ENCODE results near the gene MAN2A2.
"Not testable (repeated sequence)": the region's sequence is repeated elsewhere in the genome, so short reads cannot be mapped to it uniquely, and the experiment has no call there.

The MAN2A2 gene

DNA sequence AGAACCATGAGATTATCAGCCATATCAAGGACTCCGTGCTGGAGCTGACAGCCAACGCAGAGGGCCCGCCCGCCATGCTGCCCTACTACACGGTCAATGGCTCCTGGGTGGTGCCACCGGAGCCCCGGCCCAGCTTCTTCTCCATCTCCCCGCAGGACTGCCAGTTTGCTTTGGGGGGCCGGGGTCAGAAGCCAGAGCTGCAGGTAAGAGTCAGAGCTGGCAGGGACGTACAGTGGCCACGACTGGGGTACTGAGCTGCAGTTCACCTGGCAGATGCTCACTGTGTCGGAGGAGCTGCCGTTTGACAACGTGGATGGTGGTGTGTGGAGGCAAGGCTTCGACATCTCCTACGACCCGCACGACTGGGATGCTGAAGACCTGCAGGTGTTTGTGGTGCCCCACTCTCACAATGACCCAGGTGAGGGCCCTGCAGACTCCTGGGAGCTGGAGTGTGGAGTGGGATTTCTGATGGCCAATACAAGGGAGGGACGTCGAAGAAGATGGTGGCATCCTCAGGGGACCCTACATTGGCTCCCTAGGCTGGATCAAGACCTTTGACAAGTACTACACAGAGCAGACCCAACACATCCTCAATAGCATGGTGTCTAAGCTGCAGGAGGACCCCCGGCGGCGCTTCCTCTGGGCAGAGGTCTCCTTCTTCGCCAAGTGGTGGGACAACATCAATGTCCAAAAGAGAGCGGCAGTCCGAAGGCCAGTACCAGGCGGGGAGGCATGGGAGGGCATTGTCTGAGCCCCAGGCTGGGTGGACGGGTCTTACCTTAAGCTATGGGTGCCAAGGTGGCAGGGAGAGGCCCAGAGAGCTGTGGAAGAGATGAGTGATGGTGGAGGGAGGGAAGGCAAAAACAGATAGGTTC is 2.4 kb downstream of the MAN2A2 start:
- DNase-seq = no peak

DNA sequence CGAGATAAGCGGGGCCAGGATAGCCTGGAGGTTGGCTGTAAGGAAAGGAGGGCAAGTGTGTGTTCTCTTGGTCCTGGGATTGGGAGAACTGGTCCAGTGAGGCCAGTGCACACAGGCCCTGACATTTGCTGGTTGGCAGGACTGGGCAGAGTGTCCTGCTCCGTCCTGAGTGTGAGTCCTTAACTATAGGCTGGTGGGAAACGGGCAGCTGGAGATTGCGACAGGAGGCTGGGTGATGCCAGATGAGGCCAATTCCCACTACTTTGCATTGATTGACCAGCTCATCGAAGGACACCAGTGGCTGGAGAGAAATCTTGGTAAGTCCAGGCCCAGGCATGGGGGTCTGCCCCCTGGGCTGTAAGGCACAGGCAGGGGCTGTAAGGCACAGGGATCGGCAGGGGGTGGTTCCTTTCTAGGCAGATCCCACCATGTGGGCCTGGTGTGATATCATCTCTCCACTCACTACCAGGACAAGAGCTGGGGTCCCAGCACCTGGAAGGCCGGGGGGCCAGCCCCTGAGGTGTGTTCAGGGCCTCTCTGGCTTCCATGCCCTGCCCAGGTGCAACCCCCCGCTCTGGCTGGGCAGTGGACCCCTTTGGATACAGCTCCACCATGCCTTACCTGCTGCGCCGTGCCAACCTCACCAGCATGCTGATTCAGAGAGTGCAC is 3.2 kb downstream of the MAN2A2 start:
- no peak for DNase-seq

DNA sequence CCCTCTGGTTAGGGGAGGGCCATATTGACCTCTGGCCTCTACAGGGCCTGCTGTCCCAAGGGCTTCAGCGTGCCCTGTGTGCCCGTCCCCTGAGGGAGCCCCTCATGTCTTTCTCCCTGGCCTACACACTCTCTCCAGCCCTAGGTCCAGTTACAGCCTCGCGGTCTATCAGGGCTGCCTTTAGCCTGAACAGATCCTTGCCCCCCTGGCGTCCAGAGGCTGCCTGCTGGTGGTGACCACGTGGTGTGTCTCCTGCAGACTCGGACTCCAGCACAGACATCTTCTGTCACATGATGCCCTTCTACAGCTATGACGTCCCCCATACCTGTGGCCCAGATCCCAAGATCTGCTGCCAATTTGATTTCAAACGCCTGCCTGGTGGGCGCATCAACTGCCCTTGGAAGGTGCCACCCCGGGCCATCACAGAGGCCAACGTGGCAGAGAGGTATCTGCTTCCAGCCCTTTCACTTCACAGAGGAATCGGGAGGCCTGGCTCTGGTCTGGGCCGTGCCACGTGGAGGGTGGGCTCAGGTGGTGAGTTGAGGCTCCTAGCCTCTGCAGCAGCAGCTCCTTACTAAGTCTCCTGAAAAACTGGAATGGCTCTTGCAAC is 4.1 kb downstream of the MAN2A2 start:
- DNase-seq = no peak

DNA sequence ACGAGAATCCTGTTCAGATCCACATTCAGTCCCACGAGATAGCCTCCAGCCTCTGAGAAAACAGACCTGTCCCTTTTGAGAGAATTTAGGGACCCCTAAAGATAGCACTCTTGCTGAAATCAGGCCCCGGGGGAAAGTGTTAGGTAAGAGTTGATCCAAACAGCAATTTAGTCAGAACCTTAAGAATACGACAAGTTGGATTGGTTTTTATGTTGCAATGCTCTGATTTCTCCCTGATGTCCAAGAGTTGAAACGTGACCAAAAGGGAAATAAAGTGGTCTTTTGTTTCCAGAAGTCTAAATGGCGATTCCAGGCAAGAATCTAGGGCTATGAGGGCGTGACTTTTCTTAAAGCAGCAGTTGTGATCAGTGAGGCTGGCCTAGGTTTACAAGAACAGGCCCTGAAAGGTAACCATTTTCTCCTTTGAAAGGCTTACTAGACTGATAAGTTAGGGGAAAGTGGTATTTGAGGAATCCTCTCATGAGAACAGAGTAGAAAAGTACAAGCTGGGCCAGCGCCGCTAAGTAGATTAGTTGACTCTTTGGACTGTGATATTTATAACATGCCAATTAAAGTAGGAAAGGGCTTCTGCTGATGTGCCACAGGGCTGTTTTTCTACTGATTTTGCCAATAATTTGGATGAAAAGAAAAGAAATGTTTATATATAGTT is 4.9 kb downstream of the MAN2A2 start:
- no peak for DNase-seq

DNA sequence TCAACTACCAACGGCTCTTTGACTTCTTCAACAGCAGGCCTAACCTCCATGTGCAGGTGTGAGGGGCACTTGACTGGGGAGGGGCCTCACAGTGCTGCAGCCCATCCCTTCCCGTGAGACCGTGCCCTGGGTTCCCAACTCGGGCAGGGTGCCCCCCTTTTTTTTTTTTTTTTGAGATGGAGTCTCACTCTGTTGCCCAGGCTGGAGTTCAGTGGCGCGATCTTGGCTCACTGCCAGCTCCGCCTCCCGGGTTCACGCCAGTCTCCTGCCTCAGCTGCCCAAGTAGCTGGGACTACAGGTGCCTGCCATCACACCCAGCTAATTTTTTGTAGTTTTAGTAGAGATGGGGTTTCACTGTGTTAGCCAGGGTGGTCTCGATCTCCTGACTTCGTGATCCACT is 6.3 kb downstream of the MAN2A2 start:
- DNase-seq = not testable (repeated sequence)

DNA sequence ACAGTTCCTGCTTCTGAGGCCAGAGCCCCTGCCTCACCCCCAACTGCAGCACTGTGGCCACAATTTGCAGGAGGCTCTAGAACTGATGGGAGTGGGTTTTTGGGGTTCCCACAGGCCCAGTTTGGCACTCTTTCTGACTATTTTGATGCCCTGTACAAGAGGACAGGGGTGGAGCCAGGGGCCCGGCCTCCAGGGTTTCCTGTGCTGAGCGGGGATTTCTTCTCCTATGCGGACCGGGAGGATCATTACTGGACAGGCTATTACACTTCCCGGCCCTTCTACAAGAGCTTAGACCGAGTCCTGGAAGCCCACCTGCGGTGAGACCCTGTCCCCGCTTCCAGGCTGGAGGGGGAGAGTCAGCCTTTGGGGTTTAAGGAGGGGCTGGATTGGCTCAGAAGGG is 6.9 kb downstream of the MAN2A2 start:
- no peak for DNase-seq

DNA sequence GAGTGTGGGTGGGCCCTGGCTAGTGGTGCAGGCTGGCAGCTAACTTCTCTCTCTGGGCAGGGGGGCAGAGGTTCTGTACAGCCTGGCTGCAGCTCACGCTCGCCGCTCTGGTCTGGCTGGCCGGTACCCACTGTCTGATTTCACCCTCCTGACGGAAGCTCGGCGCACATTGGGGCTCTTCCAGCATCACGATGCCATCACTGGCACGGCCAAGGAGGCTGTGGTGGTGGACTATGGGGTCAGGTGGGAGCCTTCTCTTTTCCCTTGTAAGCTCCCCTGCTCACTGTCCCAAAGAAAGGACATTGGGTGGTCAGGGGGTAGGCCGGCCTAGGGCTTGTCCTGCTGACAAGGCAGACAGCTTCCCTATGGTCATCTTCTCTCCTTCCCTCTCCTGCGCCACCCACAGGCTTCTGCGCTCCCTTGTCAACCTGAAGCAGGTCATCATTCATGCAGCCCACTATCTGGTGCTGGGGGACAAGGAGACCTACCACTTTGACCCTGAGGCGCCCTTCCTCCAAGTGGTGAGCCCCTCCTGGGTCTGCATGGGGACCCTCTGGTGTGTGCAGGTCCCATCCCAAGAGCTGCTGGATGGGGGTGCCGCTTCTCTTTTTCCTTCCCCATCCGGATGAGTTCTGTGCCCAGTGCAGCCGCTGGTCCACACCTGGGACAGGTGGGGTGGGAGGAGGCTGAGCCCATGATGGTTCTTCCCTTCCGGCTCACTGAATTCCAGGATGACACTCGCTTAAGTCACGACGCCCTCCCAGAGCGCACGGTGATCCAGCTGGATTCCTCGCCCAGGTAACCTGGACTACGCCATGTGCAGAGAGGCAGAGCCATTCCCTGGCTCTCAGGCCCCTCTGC is 7.6 kb downstream of the MAN2A2 start:
- no peak for DNase-seq

DNA sequence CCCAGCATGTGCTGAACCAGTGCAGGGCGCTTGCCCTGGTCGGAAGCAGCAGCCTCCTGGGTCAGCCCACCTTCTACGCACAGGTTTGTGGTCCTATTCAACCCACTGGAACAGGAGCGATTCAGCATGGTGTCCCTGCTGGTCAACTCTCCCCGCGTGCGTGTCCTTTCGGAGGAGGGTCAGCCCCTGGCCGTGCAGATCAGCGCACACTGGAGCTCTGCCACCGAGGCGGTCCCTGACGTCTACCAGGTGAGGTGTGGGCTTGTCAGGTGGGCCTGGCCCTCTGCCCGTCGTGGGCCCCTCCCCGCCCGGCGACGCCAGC is 8.2 kb downstream of the MAN2A2 start:
- DNase-seq = no peak

DNA sequence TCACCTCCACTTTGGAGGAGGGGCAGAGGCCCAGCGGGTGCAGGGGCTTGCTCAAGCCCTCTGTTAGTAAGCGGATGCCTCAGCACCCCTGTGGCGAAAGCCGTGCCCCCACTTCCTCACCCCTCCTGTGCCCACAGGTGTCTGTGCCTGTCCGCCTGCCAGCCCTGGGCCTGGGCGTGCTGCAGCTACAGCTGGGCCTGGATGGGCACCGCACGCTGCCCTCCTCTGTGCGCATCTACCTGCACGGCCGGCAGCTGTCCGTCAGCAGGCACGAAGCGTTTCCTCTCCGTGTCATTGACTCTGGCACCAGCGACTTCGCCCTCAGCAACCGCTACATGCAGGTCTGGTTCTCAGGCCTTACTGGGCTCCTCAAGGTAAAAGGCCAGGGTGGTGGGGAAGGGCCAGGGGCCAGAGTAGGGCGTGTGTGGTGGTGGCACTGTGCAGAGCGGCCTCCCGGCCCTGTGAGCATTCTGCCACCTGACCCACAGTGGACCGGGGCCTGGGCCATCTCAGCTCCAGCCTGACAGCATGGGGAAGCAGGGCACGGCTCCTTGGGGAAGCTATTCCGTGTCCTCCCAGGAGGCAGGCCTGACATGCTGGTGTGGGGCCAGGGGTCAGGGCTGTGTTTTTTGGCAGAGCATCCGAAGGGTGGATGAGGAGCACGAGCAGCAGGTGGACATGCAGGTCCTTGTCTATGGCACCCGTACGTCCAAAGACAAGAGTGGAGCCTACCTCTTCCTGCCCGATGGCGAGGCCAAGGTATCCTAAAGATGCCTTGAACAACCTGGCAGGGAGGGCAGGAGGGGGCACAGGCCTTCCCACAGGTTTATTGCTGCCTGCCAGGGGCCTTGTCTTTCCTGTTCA is 9.0 kb downstream of the MAN2A2 start:
- no peak for DNase-seq

DNA sequence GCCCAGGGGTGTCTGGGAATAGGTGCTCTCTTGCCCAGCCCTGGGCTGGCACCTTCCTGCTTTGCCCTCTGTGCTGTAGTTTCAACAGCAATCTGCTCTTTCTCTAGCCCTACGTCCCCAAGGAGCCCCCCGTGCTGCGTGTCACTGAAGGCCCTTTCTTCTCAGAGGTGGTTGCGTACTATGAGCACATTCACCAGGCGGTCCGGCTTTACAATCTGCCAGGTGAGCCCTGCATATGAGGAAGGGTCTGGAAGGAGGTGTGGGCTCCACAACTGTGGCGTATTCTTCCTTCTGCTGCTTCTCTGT is 9.6 kb downstream of the MAN2A2 start:
- no peak for DNase-seq

DNA sequence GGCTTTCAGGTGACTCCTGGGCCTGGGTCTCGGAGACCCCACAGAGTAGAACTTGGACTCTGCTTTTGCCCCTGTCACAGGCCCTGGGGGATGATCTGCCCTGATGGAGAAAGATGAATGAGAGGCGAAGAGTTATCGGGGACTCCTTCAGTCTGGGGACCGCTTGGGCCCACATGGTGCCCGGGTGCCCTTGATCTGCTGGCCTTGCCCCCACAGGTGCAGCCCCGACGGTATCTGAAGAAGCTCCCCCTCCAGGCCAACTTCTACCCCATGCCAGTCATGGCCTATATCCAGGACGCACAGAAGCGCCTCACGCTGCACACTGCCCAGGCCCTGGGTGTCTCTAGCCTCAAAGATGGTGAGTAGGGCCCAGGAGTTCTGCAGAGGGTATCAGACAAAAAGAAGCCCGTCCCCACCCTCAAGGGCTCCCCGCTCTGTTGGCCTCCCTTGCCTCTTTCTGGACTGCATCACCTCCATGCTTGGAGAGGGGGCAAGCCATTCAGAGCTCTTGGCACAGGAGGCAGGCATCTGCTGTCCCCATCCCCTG is 10.4 kb downstream of the MAN2A2 start:
- no peak for DNase-seq

DNA sequence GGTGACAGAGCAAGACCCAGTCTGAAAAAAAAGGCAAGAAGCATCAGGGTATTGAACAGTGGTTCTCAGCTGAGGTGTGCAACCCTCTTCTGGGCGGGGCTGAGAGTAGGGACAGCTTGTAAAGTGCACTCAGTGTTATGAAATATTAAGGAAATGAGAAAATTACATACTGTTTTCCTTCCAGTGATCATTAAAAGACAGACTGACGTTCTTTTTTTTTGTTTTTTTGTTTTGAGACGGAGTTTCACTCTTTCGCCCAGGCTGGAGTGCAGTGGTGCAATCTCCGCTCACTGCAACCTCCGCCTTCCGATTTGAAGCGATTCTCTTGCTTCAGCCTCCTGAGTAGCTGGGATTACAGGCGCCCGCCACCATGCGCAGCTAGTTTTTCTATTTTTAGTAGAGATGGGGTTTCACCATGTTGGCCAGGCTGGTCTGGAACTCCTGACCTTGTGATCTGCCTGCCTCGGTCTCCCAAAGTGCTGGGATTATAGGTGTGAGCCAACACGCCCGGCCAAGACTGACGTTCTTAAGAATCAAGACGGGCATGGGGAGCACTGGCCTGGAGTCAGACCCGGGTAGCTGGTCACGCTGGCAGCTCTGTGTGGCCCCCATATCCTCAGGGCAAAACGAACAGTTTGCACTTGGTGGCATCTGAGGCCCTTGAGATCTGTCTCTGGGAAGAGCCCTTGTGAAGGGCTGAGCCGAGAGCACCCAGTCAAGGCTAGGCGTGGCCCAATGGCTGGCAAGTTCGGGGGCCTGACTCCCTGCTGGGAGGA is 11.4 kb downstream of the MAN2A2 start:
- DNase-seq = no peak

DNA sequence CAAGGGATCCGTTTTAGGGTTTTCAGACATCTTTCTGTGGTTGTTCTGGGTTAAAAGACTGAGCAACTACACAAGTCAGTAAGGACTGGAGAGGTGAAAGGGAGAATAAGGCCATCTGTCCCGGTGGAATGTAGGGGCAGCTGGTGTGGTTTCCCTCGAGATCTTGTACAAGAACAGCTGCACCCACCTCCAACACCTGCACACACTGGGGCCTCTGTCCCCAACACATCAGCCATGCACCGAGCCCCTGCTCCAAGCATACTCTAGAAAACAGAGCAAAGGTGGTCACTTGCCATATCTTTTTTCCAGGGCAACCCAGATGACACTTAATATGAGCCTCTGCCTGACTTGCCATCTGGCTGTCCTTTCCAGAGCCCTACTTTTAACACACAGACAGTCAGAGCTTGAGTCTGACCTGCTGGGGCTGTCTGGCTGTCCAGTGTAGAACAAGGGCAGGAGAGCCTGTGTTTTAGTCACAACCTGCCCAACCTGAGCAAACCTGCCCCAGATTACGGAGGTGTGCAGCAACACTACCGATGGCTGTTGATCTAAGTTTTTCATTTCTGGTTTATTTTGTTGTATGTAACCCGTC is 12.2 kb downstream of the MAN2A2 start:
- no peak for DNase-seq

DNA sequence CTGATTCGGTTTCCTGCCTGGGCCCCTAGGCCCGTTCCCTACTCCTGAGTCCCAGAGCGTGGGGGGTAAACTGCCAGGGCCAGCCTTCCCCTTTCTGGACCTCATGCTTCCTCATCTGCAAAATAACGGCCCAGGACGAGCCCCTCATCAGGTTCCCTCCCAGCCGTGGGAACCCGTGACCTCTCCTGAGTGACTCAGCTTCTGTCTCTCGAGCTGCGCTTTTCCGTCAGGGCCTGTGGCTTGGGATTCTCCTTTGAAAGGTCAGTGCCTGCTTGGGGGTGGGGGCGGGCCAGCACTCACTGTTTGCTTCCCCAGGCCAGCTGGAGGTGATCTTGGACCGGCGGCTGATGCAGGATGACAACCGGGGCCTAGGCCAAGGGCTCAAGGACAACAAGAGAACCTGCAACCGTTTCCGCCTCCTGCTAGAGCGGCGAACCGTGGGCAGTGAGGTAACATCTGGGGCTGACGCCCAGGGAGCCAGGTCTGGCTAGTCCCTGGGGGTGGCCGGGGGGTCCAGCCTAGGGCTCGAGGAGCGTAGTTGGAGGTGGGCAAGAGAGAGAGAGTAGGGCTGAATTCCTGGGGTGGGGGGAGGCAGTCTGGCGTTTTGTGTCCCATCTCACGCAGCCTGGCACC is 12.8 kb downstream of the MAN2A2 start:
- DNase-seq = no peak

DNA sequence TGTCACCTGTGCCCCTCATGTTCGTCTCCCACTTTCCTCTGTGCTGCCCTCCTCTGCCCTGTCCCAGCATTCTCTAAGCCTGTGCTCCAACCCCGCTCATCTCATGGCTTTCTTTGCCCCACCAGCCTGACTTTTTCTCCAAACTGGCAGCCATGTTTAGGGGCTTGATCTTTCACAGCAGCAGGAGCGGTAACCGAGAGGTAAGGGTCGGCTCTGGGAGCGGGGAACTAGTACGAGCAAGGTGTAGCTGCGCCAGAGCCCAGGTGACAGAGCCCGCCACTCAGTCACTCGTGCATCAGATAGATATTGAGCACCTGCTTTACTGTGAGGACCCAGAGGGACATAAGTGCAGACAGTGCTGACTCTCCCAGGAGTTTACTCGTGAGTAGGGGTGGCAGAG is 13.4 kb downstream of the MAN2A2 start:
- no peak for DNase-seq

DNA sequence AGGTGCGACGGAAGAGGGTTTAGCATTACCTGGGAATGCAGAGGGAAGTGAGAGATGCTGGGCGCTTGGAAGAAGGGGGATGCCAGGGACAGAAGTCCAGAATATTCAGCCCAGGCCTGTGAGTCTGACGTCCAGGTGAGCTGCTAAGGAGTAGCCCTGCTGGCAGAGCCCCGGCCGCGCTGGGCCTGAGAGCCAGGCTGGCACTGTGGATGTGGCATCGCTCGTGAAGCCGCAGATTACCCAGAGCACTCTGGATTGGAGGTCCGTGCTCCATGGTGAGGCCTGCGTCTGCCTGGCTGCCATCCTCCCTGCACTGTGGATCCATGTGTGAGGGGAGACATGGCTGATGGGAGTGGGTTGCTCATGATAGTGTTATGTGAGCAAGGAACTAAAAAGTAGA is 14.5 kb downstream of the MAN2A2 start:
- DNase-seq = no peak

DNA sequence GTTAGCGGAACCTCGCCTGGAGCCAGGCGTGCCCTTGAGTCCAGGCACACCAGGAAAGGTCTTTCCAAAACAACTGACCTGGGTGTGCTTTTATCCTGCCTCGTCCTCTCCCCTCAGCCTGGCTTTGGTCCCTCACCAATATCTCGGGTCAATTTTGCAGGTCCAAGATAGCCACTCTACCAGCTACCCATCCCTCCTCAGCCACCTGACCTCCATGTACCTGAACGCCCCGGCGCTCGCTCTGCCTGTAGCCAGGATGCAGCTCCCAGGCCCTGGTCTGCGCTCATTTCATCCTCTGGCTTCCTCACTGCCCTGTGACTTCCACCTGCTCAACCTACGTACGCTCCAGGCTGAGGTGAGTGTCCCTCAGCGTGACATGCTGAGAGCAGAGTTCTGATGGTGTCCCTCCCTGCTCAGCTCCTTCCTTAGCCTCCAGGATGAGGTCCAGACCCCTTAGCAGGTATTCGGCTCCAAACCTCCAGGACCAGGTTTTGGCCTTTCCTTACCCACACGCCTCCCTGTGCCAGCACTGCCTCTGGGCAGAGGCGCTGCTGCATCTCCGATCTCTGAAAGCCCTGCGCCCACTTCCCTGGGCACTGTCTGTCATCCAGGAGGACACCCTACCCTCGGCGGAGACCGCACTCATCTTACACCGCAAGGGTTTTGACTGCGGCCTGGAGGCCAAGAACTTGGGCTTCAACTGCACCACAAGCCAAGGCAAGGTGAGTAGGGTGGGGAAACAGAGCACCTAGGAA is 15.1 kb downstream of the MAN2A2 start:
- no peak for DNase-seq

DNA sequence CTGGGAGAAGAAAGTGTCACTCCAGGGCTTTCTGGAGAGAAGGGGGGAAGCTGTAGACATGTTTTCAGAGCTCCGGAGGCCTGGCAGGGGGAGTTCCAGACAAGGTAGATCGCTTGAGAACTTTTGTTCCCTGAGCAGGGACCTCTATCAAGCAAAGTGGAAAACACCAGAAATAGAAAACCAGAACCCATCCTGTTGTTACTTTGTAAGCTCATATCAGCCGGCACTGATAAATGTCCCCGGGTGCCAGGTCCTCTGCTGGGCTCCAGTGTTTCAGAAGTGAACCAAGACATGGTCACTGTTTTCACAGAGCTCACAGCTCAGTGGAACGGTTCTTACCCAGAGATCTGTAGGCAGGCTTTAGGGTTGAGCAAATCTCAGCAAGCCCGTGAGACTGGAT is 15.7 kb downstream of the MAN2A2 start:
- no peak for DNase-seq

DNA sequence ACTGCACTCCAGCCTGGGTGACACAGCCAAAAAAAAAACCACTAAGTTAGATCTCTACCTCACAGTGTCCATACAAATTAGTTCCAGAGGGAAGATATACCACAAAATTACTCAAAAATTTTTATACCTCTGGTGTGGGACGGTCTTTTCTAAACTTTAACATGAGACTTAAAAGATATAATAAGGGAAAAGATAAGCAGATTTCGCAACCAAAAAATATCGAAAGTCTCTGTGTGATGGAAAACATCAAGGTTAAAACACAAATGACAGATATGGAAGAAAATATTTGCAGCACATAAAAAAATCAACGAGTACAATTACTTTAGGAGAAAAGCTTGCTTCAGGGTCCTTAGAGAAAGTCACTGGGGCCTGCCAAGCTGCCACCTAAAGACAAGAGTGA is 18.8 kb downstream of the MAN2A2 start:
- no peak for DNase-seq
